Progenitor cell of endocrine pancreas (in vitro differentiated cells): ENCODE results near the gene RANGRF. TPM values are rescaled to one million over a fixed set of nuclear protein-coding genes. Genes with fewer than 3 reads are reported as not detected.
A peak's percentile ranks its signal among the peaks of the same experiment; 100 is the strongest.

Source experiments
- DNase-seq: peaks from one replicate; pipeline ENCODE4 v3.0.0; 2021; ENCODE audit warnings: low spot score; ENCODE audit not compliant: unreplicated experiment
- H3K27ac Mint-ChIP-seq: 2 replicates; pipeline ENCODE4 v1.8.0; 2021; ENCODE audit warnings: mild to moderate bottlenecking, moderate library complexity, mixed read lengths
- H3K27me3 Mint-ChIP-seq: 2 replicates; pipeline ENCODE4 v1.8.0; 2021; ENCODE audit warnings: mixed read lengths
- H3K36me3 Mint-ChIP-seq: 2 replicates; pipeline ENCODE4 v1.8.0; 2022; ENCODE audit warnings: mixed read lengths; ENCODE audit not compliant: insufficient read depth
- H3K4me1 Mint-ChIP-seq: 2 replicates; pipeline ENCODE4 v1.8.0; 2021; ENCODE audit warnings: low read depth, mixed read lengths
- H3K4me3 Mint-ChIP-seq: 2 replicates; pipeline ENCODE4 v1.8.0; 2021; ENCODE audit warnings: low read depth, mild to moderate bottlenecking, moderate library complexity, mixed read lengths
- H3K9me3 Mint-ChIP-seq: 2 replicates; pipeline ENCODE4 v1.8.0; 2021; ENCODE audit warnings: low read depth, mixed read lengths
- CTCF ChIP-seq: fragments of 200-600 bp; sonication (generic); IDR thresholded peaks from one replicate; pipeline ENCODE4 v1.5.0; 2021; ENCODE audit warnings: antibody characterized with exemption, mild to moderate bottlenecking; ENCODE audit not compliant: unreplicated experiment
- total RNA-seq: library from RNA; stranded (reverse); gene quantifications from 2 replicates; pipeline ENCODE4 v1.2.1, GENCODE V29; 2021

The RANGRF gene
- total RNA-seq, 1 donor from 2014 or later: 31.2 TPM

- no peaks in the 10 kb centered on the region for H3K9me3 Mint-ChIP-seq
- H3K4me3 Mint-ChIP-seq: no peak overlapping the region
- TF ChIP-seq CTCF: no peak
- H3K4me1 Mint-ChIP-seq: peaks cover 6% of the 10 kb centered on the region
- H3K27ac Mint-ChIP-seq: no peak overlapping the region
- no peak for DNase-seq
- no peaks in the 10 kb centered on the region for H3K36me3 Mint-ChIP-seq
- peaks cover 29% of the 10 kb centered on the region for H3K27me3 Mint-ChIP-seq
Observed at GRCh38 chr17:8324132-8324531, 35.7 kb downstream of the RANGRF start.

GRCh38 chr17:8324923-8325322 lies 36.5 kb downstream of the RANGRF start:
- no peak for DNase-seq
- Mint-ChIP-seq H3K4me3 (no peak overlapping the region), H3K36me3 (no peaks in the 10 kb centered on the region), H3K4me1 (peaks cover 6% of the 10 kb centered on the region), H3K9me3 (no peaks in the 10 kb centered on the region), H3K27me3 (peaks cover 28% of the 10 kb centered on the region), H3K27ac (no peak overlapping the region)
- TF ChIP-seq CTCF: no peak

GRCh38 chr17:8326511-8327302 lies 38.2 kb downstream of the RANGRF start:
- DNase-seq: peak; percentile 31
- TF ChIP-seq CTCF: no peak
- Mint-ChIP-seq H3K27ac (peak overlapping the region; percentile 5), H3K9me3 (no peaks in the 10 kb centered on the region), H3K36me3 (no peaks in the 10 kb centered on the region), H3K27me3 (peaks cover 25% of the 10 kb centered on the region), H3K4me1 (peaks cover 6% of the 10 kb centered on the region), H3K4me3 (peak overlapping the region; percentile 78)

- DNase-seq: no peak
- Mint-ChIP-seq H3K27me3 (peaks cover 22% of the 10 kb centered on the region), H3K27ac (peak overlapping the region; percentile 5), H3K4me1 (peaks cover 6% of the 10 kb centered on the region), H3K36me3 (no peaks in the 10 kb centered on the region), H3K4me3 (peak overlapping the region; percentile 78), H3K9me3 (no peaks in the 10 kb centered on the region)
- TF ChIP-seq CTCF: no peak
Observed at GRCh38 chr17:8327303-8327649, 38.8 kb downstream of the RANGRF start.

GRCh38 chr17:8332128-8332527 lies 43.7 kb downstream of the RANGRF start:
- H3K27ac Mint-ChIP-seq: no peak overlapping the region
- H3K4me3 Mint-ChIP-seq: no peak overlapping the region
- no peaks in the 10 kb centered on the region for H3K36me3 Mint-ChIP-seq
- peaks cover 2% of the 10 kb centered on the region for H3K4me1 Mint-ChIP-seq
- no peaks in the 10 kb centered on the region for H3K9me3 Mint-ChIP-seq
- no peak for DNase-seq
- no peak for TF ChIP-seq CTCF
- peaks cover 3% of the 10 kb centered on the region for H3K27me3 Mint-ChIP-seq
